Measurements from ENCODE around the gene RTN4RL1.
"Not testable (repeated sequence)": the region's sequence is repeated elsewhere in the genome, so short reads cannot be mapped to it uniquely, and the experiment has no call there.

The RTN4RL1 gene

DNA sequence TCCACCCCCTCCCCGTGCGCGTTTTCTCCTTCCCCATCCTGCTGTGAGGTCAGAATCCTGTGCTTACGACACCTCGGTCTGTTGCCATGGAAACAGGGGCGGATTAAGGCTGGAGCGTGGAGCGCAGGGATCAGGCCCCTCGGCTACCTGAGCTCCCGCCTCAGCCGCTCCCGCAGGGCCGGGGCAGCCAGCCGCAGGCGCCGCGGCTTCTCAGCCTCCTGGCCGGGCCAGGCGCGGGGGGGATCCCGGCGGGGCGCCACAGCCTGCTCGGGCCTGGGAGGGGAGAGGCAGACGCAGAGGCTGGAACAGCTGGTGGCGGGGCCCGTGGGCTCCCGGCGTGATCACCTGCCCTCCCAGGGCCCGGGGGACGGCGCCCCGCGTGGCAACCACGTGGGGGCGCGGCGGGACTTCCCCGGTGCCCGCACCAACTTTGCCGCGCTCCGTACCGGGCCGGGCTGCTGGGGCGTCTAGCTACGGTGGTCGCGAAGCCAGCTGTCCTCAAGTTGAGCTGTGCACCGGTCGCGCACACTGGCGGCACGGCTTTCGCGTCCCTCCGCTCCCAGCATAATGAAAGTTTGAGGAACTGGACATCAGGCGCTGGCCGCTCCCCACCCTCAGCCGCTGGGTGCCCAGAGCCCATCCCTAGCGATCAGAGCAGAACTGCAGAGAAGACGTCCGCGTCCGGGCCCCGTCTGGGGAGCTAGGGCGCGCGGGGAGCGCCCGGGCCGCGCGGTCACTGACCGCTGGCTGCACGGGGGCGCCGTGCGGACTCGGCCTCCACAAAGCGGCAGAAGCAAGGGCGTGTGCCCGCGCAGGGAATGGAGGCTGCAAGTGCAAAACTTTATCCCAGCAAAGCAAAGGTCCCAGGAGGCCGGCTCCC lies 1.2 kb downstream of the RTN4RL1 start:
- no peak for DNase-seq

DNA sequence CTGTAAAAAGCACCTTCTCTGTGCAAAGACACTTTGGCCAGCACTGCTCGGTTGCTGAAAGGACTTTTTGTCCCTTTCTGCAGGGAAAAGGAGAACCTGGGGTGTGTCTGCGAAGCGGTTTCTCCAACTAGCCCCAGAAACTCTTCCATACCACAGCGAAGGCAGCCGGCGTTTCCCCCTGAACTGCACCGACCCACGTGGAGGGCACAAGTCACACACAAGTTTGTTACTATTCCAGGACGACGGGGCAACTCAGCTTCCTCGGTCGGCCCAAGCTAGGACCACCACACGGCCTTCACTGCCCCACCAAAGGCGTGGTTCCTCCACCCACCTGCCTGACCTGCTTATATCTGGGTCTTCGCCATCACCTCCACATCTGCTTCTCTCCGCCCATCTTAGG lies 1.9 kb downstream of the RTN4RL1 start:
- DNase-seq = no peak

DNA sequence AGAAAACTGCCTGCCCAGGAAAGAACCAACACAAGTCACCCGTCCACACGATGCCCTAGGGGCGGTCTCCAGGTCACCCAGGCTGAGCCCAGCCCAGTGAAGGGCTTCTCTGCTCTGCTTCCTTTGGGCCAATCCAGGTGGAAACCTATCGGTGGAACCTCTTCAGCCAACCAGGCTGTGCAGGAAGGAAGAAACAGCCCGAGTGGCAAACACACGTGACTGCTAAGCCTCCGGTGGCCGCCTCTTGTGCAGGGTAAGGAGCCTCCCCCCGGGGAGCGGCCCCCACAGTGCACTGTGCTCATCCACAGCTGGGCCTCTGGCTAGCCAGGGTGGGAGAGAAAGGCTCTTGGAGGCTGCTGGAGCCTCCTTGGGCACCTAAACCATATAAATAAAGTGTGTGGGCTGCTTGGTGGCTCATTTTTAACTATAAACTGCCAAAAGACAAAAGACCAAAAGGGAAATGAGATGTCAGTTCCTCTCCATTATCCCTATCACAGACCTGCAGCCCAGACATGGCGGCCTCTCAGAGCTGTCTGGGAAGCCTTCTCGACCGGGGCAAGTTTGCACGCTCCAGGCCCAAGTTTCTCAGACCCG lies 2.4 kb downstream of the RTN4RL1 start:
- no peak for DNase-seq

DNA sequence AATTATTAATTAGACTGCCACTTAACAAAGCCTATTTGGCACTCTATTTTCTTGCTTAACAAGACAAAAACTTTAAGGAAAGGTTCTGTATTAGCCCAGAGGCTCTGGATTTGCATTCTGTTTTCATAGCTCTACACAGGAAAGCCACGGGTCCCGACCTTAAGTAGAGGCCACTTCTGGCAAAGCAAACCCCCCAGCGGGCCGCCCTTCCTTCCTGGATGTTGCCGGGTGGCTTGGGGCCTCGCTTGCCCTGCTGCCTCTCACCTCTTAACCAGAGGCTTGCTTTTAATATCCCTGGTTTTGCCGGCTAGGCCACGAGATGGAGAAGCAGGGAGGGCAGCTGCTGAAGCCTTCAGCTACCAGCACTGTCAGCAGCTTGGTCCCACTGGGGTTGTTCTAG lies 4.4 kb downstream of the RTN4RL1 start:
- no peak for DNase-seq

DNA sequence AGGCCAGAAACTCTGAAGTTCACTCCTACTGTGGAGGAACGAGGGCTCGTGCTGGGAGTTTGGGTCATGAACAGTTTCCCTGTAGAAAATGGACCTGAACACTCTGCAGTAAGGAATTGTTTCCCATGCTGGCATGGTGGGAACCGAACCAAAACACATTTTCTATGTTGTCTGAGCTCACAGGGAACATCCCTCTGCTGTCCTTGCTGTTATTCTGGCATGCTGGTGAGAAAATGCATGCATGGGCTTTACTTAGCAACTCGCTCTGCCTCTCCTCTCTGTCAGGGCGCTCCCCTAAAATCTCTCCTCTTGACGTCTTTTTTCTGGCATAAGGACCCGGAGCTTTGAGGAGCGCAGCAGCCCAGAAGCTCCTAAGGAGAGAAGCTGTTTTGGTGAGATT lies 5.4 kb downstream of the RTN4RL1 start:
- no peak for DNase-seq

DNA sequence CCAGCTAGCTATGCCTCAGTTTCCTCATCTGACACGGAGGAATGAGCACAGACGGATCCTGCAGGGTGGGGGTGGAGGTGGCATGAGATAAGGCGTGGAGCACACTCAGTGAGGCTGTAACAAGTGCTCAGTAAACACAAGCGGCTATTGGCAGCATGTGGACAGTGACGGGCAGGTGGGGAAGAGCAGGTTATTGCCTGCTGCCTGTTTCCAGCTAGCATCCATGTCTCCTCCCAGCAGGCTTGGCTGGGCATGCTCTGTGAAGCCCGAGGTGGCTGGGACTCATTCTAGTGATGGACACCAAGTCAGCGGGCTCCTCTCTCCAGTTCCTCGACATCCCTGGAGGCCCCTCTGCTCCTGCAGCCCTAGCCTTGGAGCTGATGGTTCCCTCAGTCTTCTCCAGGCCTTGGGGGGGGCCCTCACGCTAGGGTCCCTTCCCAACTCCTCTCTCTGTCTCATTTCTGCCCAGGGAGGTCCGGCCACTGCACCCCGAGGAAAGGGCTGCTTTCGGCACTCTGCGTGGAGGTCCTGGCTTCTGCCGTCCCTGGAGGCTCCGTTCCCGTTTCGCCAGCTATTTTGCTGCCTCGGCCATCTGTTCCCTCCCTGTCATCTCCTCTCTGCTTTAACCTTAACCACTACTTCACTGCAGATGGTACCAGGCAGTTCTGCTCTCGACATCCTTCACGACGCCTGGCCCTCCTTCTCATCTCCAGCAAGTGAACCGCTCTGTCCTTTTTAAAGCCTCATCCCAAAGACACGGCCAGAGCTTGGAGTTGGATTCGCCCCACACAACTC lies 6.2 kb downstream of the RTN4RL1 start:
- DNase-seq = no peak

DNA sequence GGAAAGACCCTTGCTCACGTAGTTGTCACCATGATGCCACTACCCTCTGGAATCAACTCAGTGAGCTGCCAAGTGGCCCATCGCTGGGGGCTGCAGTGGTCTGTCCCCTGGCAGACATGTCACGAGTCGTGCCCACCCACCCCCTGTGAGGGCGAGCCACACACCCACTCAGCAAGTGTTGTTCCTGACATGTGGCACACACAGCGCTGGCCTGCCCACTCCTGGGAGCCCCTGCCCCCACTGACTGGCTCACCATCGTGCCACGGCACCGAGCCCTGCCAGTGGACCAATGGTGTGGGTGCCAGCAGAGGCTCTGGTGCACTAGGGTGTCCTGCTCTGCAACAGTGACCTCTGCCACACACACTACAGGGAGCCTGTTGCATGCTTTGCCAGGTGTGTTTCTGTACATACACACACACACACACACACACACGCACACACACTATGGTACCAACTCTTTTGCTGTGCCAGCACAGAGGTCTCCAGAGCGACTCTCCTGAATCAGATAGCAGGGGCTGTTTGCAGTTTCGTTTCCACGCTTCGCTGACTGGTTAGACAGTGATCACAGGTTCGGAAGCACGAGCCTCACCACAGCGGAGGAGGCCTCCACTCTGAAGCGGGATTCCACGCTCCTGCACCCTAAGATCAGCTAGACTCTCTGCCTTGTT lies 7.7 kb downstream of the RTN4RL1 start:
- DNase-seq = no peak

DNA sequence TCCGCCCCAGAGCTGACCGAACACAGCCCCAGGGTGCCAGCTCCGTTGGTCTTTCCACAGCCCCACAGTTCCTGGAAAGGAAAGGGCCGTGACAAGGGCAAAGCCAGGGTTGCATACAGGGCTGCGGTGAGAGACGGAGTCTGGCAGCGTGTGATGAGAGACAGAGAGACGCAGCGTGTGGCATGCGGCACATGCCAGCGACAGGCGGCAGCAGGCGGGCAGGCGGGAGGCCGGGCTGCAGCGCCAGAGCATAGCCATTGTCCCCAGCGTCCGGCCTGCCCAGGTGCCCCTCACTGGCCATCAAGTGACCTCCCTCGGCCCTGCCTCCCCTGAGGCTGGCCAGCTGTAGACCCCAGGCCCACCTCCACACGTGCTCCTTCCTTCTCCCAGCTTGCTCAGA lies 8.6 kb downstream of the RTN4RL1 start:
- no peak for DNase-seq

DNA sequence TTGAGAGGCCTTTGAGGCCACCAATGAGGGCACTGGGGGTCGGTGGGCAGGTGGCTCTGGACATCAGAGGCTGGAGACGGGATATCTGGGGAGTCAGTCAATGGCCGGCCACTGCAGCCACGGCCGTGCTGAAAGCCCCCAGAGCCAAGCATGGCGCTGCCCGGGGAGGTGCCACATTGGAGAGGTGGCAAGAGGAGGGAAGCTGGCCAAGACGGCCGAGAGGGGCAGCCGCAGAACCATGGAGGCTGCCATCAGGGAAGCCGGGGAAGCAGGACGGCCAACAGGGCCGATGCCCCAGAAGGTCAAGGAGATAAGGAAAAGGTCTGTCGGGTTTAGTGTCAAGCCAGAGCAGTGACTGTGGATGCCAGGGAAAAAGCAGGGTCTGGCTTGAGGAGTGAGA lies 9.8 kb downstream of the RTN4RL1 start:
- DNase-seq = no peak

DNA sequence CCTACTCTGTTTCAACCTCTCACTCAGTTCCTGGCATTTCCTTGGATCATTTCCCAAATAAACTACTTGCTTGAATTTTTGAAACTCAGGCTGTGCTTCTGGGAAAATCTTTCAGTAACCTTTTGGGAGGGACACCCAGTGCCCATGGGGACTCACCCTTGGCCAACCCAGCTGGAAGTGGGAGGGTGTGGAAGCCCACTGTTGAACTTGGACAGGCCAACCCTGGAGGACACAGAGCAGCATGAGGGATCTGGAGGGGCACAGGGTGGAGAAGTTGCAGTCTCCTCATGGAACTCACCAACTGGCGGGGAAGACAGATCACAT lies 11.2 kb downstream of the RTN4RL1 start:
- no peak for DNase-seq

DNA sequence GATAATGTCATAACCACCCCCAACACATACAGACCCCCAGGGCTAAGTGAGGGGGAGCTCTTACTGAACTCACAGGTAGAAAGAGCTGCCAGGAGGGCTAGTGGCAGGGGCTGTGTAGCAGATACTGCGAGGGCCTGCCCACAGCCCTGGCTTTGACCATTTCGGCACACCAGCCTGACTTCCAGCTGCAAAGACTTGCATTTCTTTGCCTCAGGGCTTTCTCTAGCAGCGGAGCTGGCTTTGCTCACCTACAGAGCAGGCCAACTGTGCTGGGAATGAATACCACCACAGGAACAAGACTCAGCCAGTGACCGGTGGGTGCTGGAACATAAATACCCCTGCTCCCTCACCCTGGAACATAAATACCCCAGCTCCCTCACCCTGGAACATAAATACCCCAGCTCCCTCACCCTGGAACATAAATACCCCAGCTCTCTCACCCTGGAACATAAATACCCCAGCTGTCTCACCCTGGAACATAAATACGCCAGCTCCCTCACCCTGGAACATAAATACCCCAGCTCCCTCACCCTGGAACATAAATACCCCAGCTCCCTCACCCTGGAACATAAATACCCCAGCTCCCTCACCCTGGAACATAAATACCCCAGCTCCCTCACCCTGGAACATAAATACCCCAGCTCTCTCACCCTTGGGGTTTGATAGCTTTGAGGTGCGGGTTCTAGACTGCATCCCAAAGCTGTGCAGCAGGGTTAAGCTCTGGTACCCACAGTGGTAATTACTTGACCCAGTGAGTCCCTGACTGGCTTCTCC lies 11.7 kb downstream of the RTN4RL1 start:
- DNase-seq = not testable (repeated sequence)

DNA sequence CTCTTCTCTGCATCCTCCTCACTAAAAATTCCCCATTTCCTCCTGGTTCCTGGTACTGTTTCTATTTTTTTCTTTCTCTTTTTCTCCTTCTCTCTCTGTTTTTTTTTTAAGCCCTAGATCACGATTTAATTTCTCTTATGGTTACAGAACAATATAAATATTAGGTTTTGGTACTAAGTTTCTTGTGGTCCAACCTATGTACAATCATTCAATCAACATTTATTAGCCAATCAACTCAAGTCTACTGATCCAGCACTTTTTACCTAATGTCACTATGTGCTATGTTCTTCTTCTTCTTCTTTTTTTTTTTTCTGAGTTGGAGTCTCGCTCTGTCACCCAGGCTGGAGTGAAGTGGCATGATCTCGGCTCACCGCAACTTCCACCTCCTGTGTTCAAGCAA lies 12.6 kb downstream of the RTN4RL1 start:
- DNase-seq = no peak

DNA sequence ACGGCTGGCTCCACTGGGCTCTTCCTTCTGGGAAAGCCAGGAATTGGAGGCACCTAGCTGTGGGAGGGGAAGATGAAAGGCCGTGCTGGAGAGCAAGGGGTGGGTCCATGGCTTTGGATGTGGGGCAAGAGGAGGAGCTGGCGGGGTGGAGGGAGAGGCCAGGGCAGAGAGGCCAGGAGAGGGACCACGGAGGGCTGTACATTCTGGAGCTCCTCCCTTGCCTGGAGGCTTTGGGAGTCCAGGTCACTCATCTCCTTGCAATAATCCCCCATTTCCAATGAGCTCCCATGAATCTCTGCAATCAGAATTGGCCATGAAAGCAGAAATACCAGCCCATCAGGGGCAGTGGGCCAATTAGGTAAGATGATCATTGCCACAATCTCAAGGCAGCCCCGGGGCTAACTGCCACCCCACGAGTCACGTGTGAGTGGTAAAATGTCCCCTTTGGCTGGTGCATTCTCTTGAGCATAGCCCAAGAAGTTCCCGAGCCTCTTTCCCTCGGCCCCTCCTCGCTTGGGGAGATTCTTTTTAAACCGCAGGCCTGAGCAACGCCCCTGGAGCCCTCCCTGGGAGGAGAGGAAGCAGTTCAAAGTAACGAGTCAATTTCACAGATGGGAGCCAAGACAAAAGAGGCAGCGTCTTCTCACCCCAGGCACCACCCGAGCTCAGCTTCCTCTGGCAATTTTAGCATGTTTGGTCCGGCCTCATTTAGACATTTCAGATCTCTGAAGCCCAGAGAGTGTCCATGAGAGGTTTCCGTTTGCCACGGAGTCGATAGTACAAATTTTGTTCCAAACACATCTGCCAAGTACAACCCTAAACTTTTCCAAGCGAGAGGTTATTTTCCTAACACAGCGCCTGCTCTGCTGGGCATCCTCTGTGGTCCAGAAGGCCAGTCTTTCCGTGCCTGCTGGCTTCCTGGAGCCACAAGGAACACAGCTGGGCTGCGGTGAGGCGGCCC lies 13.4 kb downstream of the RTN4RL1 start:
- no peak for DNase-seq

DNA sequence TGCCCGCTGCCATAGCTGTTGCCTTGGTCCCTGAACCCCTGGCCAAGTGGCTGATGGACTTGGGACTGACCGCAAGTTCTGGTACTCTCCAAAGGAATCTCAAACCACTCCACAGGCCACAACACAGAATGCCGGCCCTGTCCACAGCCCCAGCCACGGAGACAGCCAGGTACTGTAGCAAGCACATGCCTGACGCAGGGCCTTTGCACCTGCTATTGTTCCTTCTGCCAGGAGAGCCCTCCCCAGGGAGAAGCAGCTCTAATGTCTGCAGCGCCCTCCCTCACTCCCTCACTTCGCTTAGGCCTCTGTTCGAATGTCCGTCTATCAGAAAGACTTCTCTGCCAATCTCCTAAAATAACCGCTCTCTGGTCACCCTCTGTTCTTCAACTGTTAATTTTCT lies 15.4 kb downstream of the RTN4RL1 start:
- DNase-seq = no peak

DNA sequence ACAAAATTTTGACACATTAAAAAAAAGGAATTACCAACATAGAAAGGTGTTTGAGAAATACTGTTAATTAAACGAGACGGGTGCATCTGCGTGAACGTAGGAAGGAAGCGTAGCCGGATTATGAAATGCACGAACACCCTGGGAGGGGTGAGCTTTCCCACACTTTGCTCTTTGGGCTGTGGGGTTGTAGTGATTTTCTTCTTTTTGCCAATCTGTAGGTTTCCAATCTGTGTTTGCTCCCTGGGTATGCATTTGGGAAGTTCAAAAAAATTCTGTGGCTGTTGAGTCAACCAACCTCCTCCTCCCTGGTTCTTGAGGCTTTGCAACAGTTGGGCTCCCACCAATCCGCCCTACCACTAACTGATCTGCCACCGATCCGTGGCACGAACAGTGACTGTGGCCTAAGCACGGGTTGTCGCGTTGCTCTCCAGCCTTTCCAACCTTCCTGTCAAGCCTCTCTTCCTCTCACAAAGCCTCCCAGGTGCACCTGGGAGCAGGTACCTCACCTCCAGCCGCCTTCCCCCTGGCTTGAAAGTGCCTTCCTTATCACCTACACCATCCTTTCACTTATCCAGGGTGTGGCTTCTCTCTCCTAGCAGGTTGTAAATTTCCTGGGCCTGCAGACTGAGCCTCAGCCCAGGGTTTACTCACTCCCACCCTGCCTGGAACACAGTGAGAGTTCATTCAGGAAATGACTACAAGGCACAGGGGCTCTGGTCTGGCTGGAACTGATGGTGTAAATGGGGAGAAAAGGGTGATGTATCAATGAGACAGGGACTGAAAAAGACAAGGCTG lies 16.6 kb downstream of the RTN4RL1 start:
- no peak for DNase-seq

DNA sequence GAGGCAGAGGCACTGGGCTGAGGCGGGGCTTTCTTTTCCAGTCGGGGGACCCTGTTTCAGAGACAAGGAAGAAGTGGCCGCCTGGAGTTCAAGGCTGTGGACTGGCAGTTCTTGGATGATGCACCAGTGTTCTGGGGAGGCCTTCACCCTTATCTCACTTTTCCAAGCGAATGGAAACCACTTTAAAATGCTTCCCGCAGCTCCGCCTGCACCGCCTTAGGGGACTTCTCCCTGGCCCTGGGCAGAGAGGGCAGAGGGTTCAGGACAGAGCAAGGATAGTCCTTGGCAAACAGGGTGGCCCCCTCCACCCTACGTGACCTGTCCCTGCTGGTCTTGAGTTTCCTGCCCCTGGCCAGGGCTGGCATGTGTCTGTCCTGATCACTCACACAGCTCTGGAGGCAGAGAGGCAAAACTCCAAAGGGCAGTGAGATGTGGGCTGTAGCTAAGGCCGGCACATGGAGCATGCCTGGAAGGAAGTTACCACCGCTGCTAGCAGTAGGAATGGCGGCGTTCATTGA lies 20.6 kb downstream of the RTN4RL1 start:
- no peak for DNase-seq

DNA sequence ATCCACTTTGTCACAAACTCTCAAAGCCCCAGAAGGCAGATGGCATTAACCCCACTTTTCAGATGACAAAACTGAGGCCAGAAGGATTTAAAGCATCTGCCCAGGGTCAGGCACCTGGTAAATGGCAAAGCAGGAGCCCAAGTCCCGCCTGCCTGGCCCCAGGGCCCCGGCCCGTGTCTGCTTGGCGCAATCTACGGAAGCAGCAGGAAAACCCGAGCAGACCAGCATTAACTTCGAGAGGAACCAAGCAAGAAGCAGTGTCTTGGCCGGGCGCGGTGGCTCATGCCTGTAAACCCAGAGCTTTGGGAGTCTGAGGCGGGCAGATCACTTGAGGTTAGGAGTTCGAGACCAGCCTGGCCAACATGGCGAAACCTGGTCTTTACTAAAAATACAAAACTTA lies 21.6 kb downstream of the RTN4RL1 start:
- DNase-seq = no peak

DNA sequence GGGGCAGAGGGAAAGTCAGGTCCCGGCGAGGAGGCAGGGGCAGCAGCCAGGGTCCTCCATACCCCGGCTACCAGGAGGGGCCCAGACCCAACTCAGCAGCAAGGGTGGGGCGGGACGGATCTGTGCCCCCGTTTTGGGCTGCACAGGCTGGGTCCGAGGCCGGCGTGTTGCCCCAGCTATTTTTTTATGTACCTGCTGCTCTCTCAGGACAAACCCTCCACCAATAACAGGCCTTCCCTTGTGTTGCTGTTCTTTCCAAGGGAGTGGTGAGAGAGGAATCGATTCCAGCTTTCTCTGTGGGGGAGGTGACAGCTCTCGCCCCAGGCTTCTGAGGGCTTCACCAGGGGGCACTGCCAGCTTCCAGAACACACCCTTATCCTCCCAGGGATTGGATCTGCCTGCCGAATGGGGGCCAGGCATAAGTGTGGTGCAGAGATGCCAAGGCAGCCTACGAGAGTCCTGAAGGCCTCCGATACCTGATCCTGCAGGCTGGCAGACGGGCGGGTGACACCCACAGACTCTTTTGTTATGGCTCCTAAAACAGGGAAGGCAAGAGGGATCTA lies 22.3 kb downstream of the RTN4RL1 start:
- no peak for DNase-seq

DNA sequence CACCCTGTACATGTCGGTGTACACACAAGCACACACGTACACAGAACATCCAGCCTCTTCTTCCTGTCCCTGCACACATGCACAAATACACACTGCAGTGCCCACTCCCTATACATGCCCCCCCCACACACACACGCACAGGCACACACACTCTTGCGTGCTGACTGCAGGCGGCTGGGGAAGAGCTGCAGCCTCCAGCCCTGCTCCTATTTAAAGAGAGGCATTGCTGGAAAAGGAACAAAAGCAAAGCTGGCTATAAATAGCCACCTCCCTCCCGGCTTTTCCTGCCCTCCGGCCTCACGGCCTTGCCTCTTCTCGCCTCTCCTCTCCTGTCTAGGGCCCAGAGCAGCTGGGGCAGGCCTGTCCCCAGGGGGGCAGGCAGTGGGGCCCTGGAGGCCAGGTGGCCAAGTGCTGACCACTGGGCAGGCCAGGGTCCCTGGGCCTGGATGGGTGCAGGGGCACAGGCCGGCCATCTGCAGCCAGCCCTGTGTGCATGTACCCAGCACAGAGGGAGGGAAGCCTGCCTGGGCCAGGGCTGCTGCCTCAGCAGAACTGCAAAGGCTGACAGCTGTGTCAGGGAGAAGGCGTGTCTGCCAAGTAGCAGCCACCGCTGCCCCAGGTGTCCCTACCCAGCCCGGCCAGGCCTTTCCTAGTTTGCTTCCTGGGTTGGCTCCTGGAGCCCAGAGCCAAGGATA lies 25.4 kb downstream of the RTN4RL1 start:
- no peak for DNase-seq
